ENCODE measurements around the gene TBCD. TPM values are rescaled to one million over a fixed set of nuclear protein-coding genes. Genes with fewer than 3 reads are reported as not detected.

TBCD gene
- total RNA-seq, 1 donor from 2014 or later: 104 TPM

DNA sequence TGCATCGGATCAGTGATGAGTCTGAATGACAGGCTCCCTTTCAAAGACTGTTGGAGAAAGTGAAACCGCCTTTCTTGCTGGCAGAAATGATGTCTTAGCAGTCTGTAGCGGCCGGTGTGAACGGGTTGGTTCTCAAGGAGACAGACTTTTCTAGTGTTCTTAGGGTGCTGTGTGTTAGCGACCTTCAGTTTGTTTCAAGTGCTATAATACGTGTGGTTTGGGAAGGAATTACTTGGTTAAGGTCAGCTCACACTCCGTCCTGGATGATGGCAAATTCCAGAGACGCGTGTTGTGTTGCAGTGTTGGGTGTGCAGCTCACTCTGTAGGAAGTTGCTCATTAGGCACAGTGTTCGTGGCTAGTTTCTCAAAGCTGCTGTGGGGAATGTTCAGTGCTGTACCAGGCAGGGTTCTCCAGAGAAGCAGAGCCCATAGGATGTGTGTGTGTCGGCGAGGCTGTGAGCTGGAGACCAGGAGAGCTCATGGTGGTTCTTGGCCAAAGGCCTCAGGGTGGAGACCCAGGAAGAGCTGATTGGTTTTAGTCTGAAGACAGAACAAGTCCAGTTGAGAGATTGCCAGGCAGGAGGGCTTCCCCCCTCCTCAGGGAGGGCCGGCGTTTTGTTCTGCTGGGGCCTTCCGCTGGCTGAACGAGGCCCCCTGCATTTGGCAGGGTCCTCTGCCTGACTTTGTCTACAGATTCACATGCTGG is 50.4 kb downstream of the TBCD start:
- Mint-ChIP-seq H3K9me3 (peaks cover 5% of the 10 kb centered on the region), H3K36me3 (peaks cover 23% of the 10 kb centered on the region), H3K4me3 (no peak overlapping the region), H3K27me3 (no peaks in the 10 kb centered on the region), H3K27ac (no peak overlapping the region), H3K4me1 (ENCODE audit: unreplicated experiment) (peaks cover 5% of the 10 kb centered on the region)
- TF ChIP-seq, protein P1, sequence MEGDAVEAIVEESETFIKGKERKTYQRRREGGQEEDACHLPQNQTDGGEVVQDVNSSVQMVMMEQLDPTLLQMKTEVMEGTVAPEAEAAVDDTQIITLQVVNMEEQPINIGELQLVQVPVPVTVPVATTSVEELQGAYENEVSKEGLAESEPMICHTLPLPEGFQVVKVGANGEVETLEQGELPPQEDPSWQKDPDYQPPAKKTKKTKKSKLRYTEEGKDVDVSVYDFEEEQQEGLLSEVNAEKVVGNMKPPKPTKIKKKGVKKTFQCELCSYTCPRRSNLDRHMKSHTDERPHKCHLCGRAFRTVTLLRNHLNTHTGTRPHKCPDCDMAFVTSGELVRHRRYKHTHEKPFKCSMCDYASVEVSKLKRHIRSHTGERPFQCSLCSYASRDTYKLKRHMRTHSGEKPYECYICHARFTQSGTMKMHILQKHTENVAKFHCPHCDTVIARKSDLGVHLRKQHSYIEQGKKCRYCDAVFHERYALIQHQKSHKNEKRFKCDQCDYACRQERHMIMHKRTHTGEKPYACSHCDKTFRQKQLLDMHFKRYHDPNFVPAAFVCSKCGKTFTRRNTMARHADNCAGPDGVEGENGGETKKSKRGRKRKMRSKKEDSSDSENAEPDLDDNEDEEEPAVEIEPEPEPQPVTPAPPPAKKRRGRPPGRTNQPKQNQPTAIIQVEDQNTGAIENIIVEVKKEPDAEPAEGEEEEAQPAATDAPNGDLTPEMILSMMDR (conservative IDR thresholded peaks at IDR 0.05): no peak
- DNase-seq (ENCODE audit: extremely low spot score, unreplicated experiment): no peak

DNA sequence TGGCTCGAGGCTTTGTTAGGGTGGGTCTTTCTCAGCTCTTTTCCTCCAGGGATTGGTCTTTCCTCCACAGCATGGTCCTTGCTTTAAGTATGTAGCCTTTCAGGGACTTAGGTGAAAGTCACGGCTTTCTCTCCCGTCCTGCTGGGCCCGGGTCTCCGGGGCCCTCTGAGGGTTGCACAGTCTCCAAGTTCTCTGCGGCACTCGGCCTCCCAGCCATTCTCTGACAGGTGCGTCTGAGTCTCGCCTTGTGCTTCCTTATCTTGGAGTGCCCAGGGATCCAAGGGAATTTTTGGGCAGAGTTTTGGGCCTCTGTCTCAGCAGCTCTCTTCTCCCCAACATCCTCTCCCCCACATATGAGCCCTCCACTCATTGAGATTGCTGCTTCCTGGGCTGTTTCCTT is 51.3 kb downstream of the TBCD start:
- Mint-ChIP-seq H3K4me3 (no peak overlapping the region), H3K27ac (no peak overlapping the region), H3K4me1 (ENCODE audit: unreplicated experiment) (peaks cover 5% of the 10 kb centered on the region), H3K27me3 (no peaks in the 10 kb centered on the region), H3K9me3 (peaks cover 5% of the 10 kb centered on the region), H3K36me3 (peaks cover 21% of the 10 kb centered on the region)
- DNase-seq (ENCODE audit: extremely low spot score, unreplicated experiment): no peak
- TF ChIP-seq, protein P1 (conservative IDR thresholded peaks at IDR 0.05): no peak

DNA sequence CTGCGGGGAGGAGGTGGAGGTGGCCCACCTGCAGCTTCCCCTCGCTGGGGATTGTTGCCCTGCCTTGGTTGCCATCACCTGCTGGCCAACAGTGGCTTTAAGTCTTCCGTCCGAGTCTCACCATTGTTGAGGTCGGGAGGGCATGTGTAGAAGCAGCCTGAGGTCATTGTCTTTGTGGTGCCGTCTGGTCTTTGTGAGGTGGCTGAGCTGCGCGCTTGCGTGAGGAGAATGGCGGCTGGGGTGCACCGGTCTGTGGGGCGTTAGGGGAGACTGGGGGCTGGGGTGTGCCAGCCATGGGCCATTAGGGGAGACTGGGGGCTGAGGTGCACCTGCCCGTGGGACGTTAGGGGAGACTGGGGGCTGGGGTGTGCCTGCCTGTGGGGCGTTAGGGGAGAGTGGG is 51.7 kb downstream of the TBCD start:
- Mint-ChIP-seq H3K36me3 (peaks cover 21% of the 10 kb centered on the region), H3K4me1 (ENCODE audit: unreplicated experiment) (peaks cover 5% of the 10 kb centered on the region), H3K9me3 (peaks cover 5% of the 10 kb centered on the region), H3K4me3 (no peak overlapping the region), H3K27ac (no peak overlapping the region), H3K27me3 (no peaks in the 10 kb centered on the region)
- DNase-seq (ENCODE audit: extremely low spot score, unreplicated experiment): no peak
- TF ChIP-seq, protein P1 (conservative IDR thresholded peaks at IDR 0.05): no peak

DNA sequence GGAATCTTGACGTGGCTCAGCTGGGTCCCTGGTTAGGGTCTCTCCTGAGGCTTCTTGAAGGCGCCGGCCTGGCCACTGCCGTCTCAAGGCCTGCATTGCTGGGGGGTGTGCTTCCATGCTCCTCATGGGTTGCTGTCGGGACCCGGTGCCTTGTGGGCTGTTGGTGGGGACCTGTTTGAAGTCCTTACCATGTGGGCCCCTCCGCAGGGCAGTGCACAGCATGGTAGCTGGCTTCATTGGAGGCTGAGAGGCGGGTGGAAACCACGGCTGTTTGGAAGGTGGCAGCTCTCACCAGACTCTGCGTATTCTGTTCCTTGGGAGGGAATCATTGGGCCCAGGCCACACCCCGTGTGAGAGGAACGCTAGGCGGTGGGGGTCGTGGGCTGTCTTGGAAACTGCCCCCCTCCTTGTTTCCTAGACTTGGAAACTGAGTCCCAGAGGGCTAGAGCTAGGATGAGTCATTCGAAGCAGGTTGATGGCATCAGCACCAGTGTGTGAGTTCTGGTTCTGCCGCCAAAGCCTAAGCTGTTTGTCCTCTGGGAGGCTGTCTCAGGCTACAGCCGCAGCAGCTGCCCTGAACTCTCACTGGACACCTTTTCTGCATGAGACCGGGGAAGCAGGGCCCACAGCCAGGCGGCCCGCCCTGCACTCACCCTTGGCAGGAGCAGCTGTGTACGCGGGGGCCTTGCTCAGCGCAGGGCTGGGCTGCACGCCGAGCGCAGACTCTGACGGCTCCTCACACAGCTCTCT is 52.8 kb downstream of the TBCD start:
- H3K4me3 Mint-ChIP-seq: no peak overlapping the region
- no peak for DNase-seq (ENCODE audit: extremely low spot score, unreplicated experiment)
- no peaks in the 10 kb centered on the region for H3K27me3 Mint-ChIP-seq
- H3K27ac Mint-ChIP-seq: no peak overlapping the region
- peaks cover 5% of the 10 kb centered on the region for H3K9me3 Mint-ChIP-seq
- peaks cover 22% of the 10 kb centered on the region for H3K36me3 Mint-ChIP-seq
- peaks cover 5% of the 10 kb centered on the region for H3K4me1 Mint-ChIP-seq (ENCODE audit: unreplicated experiment)
- TF ChIP-seq, protein P1 (conservative IDR thresholded peaks at IDR 0.05): no peak

DNA sequence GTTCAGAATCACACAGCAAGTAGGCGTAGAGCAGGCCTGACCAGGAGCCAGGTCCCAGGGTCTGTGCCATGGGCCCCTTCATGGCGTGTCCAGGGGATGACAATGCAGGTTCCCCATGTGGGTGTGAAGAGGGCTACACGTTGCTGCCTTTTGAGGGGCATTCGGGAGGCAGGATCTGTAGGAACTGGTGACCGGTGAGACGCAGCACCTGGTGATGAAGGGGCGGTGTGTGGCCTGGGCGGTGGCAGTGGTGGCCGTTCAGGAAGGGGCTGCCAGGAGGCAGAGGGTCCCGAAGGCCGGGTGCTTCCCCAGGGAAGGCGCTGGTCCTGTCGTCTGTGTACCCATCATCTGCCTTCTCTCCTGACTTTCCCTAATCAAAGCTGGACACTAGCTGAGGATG is 53.4 kb downstream of the TBCD start:
- TF ChIP-seq, protein P1 (conservative IDR thresholded peaks at IDR 0.05): no peak
- no peaks in the 10 kb centered on the region for H3K27me3 Mint-ChIP-seq
- no peak for DNase-seq (ENCODE audit: extremely low spot score, unreplicated experiment)
- no peak overlapping the region for H3K4me3 Mint-ChIP-seq
- H3K36me3 Mint-ChIP-seq: peaks cover 21% of the 10 kb centered on the region
- H3K9me3 Mint-ChIP-seq: peaks cover 5% of the 10 kb centered on the region
- no peak overlapping the region for H3K27ac Mint-ChIP-seq
- peaks cover 5% of the 10 kb centered on the region for H3K4me1 Mint-ChIP-seq (ENCODE audit: unreplicated experiment)

Measured in type B pancreatic cell (in vitro differentiated cells).